ENCODE data around the gene MAGI3.
"Not testable (repeated sequence)": the region's sequence is repeated elsewhere in the genome, so short reads cannot be mapped to it uniquely, and the experiment has no call there.

MAGI3 gene

DNA sequence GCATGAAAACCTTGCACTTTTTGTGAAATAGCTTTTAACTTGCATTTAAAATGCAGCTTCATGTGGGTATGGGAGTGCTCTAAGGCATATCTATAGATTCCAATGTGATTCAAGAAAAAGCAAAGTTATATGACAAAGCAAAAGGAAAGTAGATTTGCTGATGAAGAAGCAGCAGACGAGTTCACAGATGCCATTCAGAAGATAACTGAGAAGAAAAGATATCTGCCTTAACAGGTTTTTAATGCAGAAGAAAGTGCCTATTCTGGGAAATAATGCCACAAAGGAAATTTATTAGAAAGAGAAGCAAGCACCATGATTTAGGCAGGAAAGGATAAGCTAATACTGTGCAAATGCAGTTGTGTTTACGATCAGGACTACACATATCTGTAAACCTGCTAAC lies 300.9 kb downstream of the MAGI3 start:
- DNase-seq (ENCODE audit: extremely low read depth, low read depth): no peak
- no peak for TF ChIP-seq CTCF (IDR thresholded peaks at IDR 0.05; ENCODE audit: low read depth, low read length, missing control alignments)
- no peak overlapping the region for H3K4me3 ChIP-seq (replicated peaks; ENCODE audit: low read depth, low read length)

DNA sequence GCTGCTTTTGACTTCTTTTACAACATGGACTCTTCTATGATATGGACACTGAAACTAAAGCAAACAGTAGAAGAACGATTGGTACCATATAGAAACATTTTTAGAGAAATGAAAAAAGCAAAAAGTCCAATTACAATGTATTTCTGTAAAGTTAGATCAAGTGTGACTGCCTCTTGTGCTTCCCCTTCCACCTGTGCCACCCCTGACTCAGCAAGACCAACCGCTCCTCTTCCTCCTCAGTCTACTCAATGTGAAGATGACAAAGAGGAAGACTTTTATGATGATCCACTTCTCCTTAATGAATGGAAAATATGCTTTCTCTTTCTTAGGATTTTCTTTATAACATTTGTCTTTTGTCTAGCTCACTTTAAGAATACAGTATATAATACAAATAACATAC lies 302.0 kb downstream of the MAGI3 start:
- no peak for TF ChIP-seq CTCF (IDR thresholded peaks at IDR 0.05; ENCODE audit: low read depth, low read length, missing control alignments)
- DNase-seq (ENCODE audit: extremely low read depth, low read depth): no peak
- no peak overlapping the region for H3K4me3 ChIP-seq (replicated peaks; ENCODE audit: low read depth, low read length)

DNA sequence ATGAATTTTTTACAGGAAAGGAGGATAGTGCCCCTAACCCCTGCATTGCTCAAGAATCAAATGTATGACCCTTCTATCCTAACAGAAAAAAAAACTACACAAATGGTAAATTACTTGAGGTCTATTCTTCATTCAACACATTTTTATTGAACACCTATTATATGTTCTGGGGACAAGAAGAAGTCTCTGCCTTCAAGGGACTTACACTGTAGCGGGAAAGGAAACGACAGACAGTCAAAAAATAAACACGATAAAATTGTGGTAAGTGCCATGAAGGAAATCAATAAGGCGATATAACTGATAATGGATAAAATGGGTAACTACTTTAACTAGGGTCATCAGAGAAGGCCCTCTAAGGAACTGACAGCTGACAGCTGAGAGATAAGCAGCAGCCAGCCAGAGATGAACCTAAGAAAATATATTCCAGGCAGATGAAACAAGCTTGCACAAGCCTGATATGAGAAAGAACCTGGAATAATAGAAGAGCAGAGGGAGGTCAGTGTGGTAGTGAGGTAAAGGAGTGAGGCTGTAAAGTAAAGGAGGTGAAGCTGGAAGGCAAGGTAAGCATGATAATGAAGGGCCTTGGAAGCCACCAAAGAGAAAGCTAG lies 302.6 kb downstream of the MAGI3 start:
- no peak overlapping the region for H3K4me3 ChIP-seq (replicated peaks; ENCODE audit: low read depth, low read length)
- no peak for DNase-seq (ENCODE audit: extremely low read depth, low read depth)
- TF ChIP-seq CTCF (IDR thresholded peaks at IDR 0.05; ENCODE audit: low read depth, low read length, missing control alignments): no peak

DNA sequence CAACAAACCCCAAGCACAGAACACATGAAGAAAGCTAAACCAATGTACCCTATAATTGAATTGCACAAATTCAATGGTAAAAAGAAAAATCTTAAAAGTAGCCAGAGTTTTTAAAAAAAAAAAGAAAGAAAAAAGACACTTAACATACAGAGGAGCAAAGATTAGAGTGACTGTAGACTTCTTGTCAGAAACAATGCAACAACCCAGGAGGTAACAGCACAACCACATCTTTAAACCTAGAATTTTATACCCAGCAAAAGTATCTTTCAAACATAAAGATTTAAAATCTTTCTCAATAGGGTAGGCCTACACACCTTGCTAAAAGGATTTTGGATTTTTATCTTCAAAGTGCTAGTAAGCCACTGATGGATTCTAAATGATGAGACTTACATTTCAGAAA lies 304.6 kb downstream of the MAGI3 start:
- no peak for TF ChIP-seq CTCF (IDR thresholded peaks at IDR 0.05; ENCODE audit: low read depth, low read length, missing control alignments)
- no peak overlapping the region for H3K4me3 ChIP-seq (replicated peaks; ENCODE audit: low read depth, low read length)
- no peak for DNase-seq (ENCODE audit: extremely low read depth, low read depth)

- no peak for TF ChIP-seq CTCF (IDR thresholded peaks at IDR 0.05; ENCODE audit: low read depth, low read length, missing control alignments)
- DNase-seq (ENCODE audit: extremely low read depth, low read depth): no peak
- H3K4me3 ChIP-seq (replicated peaks; ENCODE audit: low read depth, low read length): no peak overlapping the region
These were observed 311.1 kb downstream of the MAGI3 start for GRCh38 chr1:113701429-113701828.

- no peak for TF ChIP-seq CTCF (IDR thresholded peaks at IDR 0.05; ENCODE audit: low read depth, low read length, missing control alignments)
- no peak overlapping the region for H3K4me3 ChIP-seq (replicated peaks; ENCODE audit: low read depth, low read length)
- DNase-seq (ENCODE audit: extremely low read depth, low read depth): no peak
These were observed 324.4 kb downstream of the MAGI3 start for GRCh38 chr1:113714606-113715269.

- not testable (repeated sequence) for DNase-seq (ENCODE audit: extremely low read depth, low read depth); H3K4me3 ChIP-seq (replicated peaks; ENCODE audit: low read depth, low read length)
These were observed 327.2 kb downstream of the MAGI3 start for GRCh38 chr1:113717506-113717905.

DNA sequence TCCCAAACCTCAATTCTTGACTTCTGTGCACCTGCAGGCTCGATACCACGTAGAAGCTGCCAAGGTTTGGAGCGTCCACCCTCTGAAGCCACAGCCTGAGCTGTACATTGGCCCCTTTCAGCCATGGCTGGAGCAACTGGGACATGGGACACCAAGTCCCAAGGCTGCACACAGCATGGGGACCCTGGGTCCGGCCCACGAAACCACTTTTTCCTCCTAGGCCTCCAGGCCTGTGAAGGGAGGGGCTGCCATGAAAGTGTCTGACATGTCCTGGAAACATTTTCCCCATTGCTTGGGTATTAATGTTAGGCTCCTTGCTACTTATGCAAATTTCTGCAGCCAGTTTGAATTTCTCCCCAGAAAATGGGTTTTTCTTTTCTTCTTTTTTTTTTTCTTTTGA lies 328.3 kb downstream of the MAGI3 start:
- DNase-seq (ENCODE audit: extremely low read depth, low read depth): not testable (repeated sequence)

More for the DNA sequence above, 328.3 kb downstream of the MAGI3 start:
- H3K4me3 ChIP-seq (replicated peaks; ENCODE audit: low read depth, low read length): not testable (repeated sequence)
